DOHH2 (cell line): ENCODE data around the gene CWC22.

Experiments
- H3F3A ChIP-seq: fragments of 200-600 bp; sonication (generic), shearing (Covaris generic); 2 replicates; pipeline ENCODE4 v1.6.0; 2016; ENCODE audit warnings: antibody characterized with exemption, mild to moderate bottlenecking; ENCODE audit not compliant: control insufficient read depth, insufficient read depth
- H3K27ac ChIP-seq: fragments of 200-600 bp; sonication (generic); 2 replicates; pipeline ENCODE4 v1.5.1; 2014; ENCODE audit warnings: low read depth, mild to moderate bottlenecking, low read length, moderate library complexity
- H3K27me3 ChIP-seq: fragments of 200-600 bp; sonication (generic); 2 replicates; pipeline ENCODE4 v1.6.1; 2014; ENCODE audit warnings: mild to moderate bottlenecking, low read length, mixed read lengths; ENCODE audit not compliant: control insufficient read depth
- H3K36me3 ChIP-seq: fragments of 200-600 bp; sonication (generic); 2 replicates; pipeline ENCODE4 v1.6.1; 2014; ENCODE audit warnings: mild to moderate bottlenecking, low read length, moderate library complexity, mixed read lengths; ENCODE audit not compliant: control insufficient read depth
- H3K4me1 ChIP-seq: fragments of 200-600 bp; sonication (generic); 2 replicates; pipeline ENCODE4 v1.6.1; 2014; ENCODE audit warnings: mild to moderate bottlenecking, low read length, mixed read lengths; ENCODE audit not compliant: control insufficient read depth
- H3K4me2 ChIP-seq: fragments of 200-600 bp; sonication (generic); 2 replicates; pipeline ENCODE4 v1.6.0; 2014; ENCODE audit warnings: mild to moderate bottlenecking, low read length, moderate library complexity
- H3K4me3 ChIP-seq: fragments of 200-600 bp; sonication (generic); 2 replicates; pipeline ENCODE4 v1.5.1; 2014; ENCODE audit warnings: mild to moderate bottlenecking, low read length, mixed read lengths
- H3K79me2 ChIP-seq: fragments of 200-600 bp; sonication (generic); 2 replicates; pipeline ENCODE4 v1.6.1; 2014; ENCODE audit warnings: mild to moderate bottlenecking, low read length, mixed read lengths; ENCODE audit not compliant: control insufficient read depth
- H3K9me2 ChIP-seq: fragments of 200-600 bp; sonication (generic); replicated peaks from 2 replicates; pipeline ENCODE4 v1.6.1; 2014; ENCODE audit warnings: mild to moderate bottlenecking, low read length, mixed read lengths; ENCODE audit not compliant: control insufficient read depth
- H3K9me3 ChIP-seq: fragments of 200-600 bp; sonication (generic); 2 replicates; pipeline ENCODE4 v1.6.1; 2014; ENCODE audit warnings: antibody characterized with exemption, low read length, mixed read lengths; ENCODE audit not compliant: control insufficient read depth, insufficient read depth
- H4K20me1 ChIP-seq: fragments of 200-600 bp; sonication (generic); 2 replicates; pipeline ENCODE4 v1.6.0; 2014; ENCODE audit warnings: low read depth, mild to moderate bottlenecking, antibody characterized with exemption, low read length, moderate library complexity; ENCODE audit not compliant: control insufficient read depth, insufficient read depth
- EZH2phosphoT487 ChIP-seq: fragments of 200-600 bp; sonication (generic); IDR thresholded peaks from 2 replicates; pipeline ENCODE4 v1.6.1; 2017; ENCODE audit warnings: borderline replicate concordance, mild to moderate bottlenecking, antibody characterized with exemption, low read length, moderate library complexity, mixed read lengths
- TF ChIP-seq, protein P1 (sequence below): fragments of 200-600 bp; sonication (generic); IDR thresholded peaks from one replicate; pipeline ENCODE4 v1.5.1; 2014; ENCODE audit warnings: antibody characterized with exemption, mild to moderate bottlenecking, low read depth, low read length; ENCODE audit not compliant: poor library complexity, severe bottlenecking

CWC22 gene

GRCh38 chr2:179913809-179914208, 93.3 kb downstream of the CWC22 start:
- TF ChIP-seq EZH2phosphoT487 = no peak
- TF ChIP-seq, protein P1, sequence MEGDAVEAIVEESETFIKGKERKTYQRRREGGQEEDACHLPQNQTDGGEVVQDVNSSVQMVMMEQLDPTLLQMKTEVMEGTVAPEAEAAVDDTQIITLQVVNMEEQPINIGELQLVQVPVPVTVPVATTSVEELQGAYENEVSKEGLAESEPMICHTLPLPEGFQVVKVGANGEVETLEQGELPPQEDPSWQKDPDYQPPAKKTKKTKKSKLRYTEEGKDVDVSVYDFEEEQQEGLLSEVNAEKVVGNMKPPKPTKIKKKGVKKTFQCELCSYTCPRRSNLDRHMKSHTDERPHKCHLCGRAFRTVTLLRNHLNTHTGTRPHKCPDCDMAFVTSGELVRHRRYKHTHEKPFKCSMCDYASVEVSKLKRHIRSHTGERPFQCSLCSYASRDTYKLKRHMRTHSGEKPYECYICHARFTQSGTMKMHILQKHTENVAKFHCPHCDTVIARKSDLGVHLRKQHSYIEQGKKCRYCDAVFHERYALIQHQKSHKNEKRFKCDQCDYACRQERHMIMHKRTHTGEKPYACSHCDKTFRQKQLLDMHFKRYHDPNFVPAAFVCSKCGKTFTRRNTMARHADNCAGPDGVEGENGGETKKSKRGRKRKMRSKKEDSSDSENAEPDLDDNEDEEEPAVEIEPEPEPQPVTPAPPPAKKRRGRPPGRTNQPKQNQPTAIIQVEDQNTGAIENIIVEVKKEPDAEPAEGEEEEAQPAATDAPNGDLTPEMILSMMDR = no peak
- H4K20me1 ChIP-seq = no peaks in the 10 kb centered on the region
- H3K4me1 ChIP-seq = no peaks in the 10 kb centered on the region
- H3K4me3 ChIP-seq = no peak overlapping the region
- H3K9me3 ChIP-seq = no peaks in the 10 kb centered on the region
- no peaks in the 10 kb centered on the region for H3F3A ChIP-seq
- no peaks in the 10 kb centered on the region for H3K36me3 ChIP-seq
- H3K9me2 ChIP-seq = no peaks in the 10 kb centered on the region; the same call in 1 of the 2 replicates
- H3K27me3 ChIP-seq = no peaks in the 10 kb centered on the region
- H3K79me2 ChIP-seq = no peaks in the 10 kb centered on the region
- H3K27ac ChIP-seq = no peak overlapping the region
- H3K4me2 ChIP-seq = no peak overlapping the region

GRCh38 chr2:179911569-179911968, 95.5 kb downstream of the CWC22 start:
- no peaks in the 10 kb centered on the region for H3K27me3 ChIP-seq
- no peaks in the 10 kb centered on the region for H4K20me1 ChIP-seq
- no peaks in the 10 kb centered on the region for H3K4me1 ChIP-seq
- no peaks in the 10 kb centered on the region for H3K79me2 ChIP-seq
- no peaks in the 10 kb centered on the region for H3F3A ChIP-seq
- no peak overlapping the region for H3K27ac ChIP-seq
- no peaks in the 10 kb centered on the region for H3K9me3 ChIP-seq
- no peak overlapping the region for H3K4me3 ChIP-seq
- no peaks in the 10 kb centered on the region for H3K36me3 ChIP-seq
- no peaks in the 10 kb centered on the region; the same call in 1 of the 2 replicates for H3K9me2 ChIP-seq
- H3K4me2 ChIP-seq = no peak overlapping the region
- TF ChIP-seq EZH2phosphoT487 = no peak
- TF ChIP-seq, protein P1 = no peak

DNA sequence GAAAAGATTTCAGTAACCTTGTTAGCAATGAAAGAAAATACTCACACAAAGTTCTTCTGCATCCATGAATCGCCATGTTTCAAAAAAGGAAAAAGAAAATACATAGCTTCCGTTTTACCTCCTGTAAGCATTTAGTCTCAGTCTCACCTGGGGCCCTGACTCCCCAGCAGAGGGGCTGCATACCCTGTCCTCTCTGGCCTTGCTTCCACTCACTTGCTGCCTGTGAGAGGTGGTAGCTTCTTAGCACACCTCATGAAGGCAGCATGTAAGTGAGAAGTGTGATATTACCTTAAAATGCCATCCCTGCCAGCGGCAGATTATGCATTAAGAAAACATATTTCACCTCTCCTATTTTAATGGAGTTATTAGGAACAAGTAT, 96.4 kb downstream of the CWC22 start:
- Histone ChIP-seq H3K9me2 (no peaks in the 10 kb centered on the region; the same call in 1 of the 2 replicates), H3K27ac (no peak overlapping the region), H3K79me2 (no peaks in the 10 kb centered on the region), H3K4me2 (no peak overlapping the region), H3K4me3 (no peak overlapping the region), H3F3A (no peaks in the 10 kb centered on the region), H3K4me1 (no peaks in the 10 kb centered on the region), H3K36me3 (no peaks in the 10 kb centered on the region), H3K9me3 (no peaks in the 10 kb centered on the region), H3K27me3 (no peaks in the 10 kb centered on the region), H4K20me1 (no peaks in the 10 kb centered on the region)
- no peak for TF ChIP-seq EZH2phosphoT487
- TF ChIP-seq, protein P1 = no peak
